ENCODE results near the gene MICU1.
A peak's percentile ranks its signal among the peaks of the same experiment; 100 is the strongest.
"Not testable (repeated sequence)": the region's sequence is repeated elsewhere in the genome, so short reads cannot be mapped to it uniquely, and the experiment has no call there.

MICU1 gene

DNA sequence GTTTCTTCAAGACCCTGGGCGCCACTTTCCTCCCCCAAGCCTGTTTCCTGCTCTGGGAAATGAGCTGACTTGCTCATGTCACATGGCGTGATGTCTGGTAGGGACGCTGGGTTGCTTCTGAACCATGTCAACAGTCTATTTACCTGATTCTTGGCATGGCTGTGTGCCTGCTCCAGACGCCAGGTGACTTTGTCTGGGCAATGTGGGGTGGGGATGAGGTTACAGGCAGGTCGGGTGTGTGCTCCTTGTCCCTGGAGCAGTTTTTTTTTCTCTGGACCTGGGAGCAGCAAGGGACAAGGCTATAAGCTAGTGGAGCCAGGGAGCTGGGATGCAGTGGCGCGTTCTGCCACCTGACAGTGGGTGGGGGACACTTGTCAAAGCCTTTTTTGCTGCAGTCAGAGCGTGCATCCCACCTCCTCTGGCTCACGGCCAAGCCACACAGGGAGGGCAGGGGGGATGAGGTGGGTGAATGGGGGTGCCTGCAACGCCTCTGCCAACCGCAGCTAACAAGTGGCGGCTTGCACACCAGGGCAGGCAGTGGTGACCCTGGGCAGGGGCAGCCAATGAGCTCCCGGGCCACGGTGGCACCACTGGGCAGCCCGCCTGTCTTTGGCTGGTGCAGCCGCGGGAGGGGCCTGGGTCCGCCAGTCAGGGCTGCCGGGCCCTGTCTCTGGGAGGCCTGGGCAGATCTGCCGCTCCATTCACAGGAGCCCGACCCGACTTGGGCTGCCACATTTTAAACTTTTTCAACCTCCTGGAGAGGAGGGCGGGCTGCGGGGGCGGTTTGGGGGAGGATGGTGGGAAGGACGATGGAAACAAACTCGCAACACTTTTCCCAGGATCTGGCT lies 294.1 kb downstream of the MICU1 start:
- no peaks in the 10 kb centered on the region for H3K27me3 Mint-ChIP-seq (ENCODE audit: low read depth, poor library complexity)
- no peaks in the 10 kb centered on the region for H3K9me3 Mint-ChIP-seq
- H3K27ac Mint-ChIP-seq: peak overlapping the region; percentile 94
- peak overlapping the region; percentile 38 for H3K4me3 Mint-ChIP-seq
- TF ChIP-seq, protein P1, sequence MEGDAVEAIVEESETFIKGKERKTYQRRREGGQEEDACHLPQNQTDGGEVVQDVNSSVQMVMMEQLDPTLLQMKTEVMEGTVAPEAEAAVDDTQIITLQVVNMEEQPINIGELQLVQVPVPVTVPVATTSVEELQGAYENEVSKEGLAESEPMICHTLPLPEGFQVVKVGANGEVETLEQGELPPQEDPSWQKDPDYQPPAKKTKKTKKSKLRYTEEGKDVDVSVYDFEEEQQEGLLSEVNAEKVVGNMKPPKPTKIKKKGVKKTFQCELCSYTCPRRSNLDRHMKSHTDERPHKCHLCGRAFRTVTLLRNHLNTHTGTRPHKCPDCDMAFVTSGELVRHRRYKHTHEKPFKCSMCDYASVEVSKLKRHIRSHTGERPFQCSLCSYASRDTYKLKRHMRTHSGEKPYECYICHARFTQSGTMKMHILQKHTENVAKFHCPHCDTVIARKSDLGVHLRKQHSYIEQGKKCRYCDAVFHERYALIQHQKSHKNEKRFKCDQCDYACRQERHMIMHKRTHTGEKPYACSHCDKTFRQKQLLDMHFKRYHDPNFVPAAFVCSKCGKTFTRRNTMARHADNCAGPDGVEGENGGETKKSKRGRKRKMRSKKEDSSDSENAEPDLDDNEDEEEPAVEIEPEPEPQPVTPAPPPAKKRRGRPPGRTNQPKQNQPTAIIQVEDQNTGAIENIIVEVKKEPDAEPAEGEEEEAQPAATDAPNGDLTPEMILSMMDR (IDR thresholded peaks at IDR 0.05): no peak
- H3K4me1 Mint-ChIP-seq: peaks cover 92% of the 10 kb centered on the region
- DNase-seq: peak; percentile 74
- H3K36me3 Mint-ChIP-seq (ENCODE audit: low read depth): peaks cover 6% of the 10 kb centered on the region

DNA sequence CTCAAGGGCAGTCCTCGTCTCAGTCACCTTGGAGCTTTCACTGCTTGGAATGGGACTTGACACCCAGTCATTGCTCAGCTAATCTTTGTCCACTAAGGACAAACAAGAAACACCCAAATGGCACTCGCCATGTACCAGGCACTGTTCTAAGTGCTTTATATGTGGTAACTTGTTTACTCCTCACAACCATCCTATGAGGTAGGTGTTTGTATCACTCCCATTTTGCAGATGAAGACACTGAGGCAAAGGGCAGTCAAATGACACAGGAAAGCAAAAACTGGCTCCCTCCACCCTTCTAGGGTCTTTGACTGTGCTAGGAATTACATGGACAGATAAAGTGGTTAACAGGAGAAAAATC lies 295.8 kb downstream of the MICU1 start:
- Mint-ChIP-seq H3K36me3 (ENCODE audit: low read depth) (peaks cover 6% of the 10 kb centered on the region), H3K4me1 (peaks cover 86% of the 10 kb centered on the region), H3K9me3 (no peaks in the 10 kb centered on the region), H3K27ac (no peak overlapping the region), H3K27me3 (ENCODE audit: low read depth, poor library complexity) (no peaks in the 10 kb centered on the region), H3K4me3 (peak overlapping the region; percentile 42)
- no peak for DNase-seq
- TF ChIP-seq, protein P1 (IDR thresholded peaks at IDR 0.05): no peak

DNA sequence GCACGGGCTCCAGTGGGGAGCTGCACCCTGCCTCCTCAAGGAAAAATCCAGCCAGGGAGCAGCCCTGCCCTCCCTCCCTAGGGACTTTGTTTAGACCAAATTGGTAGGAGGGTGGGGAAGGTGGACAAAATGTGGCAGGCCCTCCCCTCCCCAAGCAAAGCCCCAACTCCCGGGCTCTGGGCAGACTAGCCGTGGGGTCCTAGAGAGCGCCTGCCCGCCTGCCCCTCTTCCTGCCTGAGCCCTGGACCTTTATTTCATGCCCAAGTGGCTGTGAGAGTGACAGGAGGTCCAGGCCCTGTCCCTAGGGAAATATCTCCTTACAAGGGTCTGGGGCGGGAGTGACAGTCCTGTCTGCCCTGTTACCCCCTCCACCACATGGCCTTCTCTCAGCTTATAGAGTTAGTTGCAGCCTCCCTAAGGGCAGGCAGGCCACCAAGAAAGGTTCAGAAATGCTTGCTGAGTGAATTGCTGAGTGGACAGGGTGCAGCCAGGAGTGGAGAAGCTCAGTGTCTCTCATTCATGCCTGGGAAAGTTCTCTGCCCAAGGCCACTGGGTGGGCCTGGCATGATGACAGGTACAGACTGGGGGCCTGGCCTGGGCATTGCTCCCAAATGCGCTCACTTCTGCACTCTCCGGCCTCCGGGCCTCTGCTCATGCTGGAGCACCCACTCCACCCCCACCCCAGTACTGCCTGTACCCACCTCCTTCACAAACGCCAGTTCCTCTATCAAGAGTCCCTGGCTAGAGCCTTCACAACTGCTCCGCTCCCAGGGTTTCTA lies 296.4 kb downstream of the MICU1 start:
- H3K4me1 Mint-ChIP-seq: peaks cover 86% of the 10 kb centered on the region
- peaks cover 6% of the 10 kb centered on the region for H3K36me3 Mint-ChIP-seq (ENCODE audit: low read depth)
- H3K4me3 Mint-ChIP-seq: no peak overlapping the region
- H3K27ac Mint-ChIP-seq: no peak overlapping the region
- H3K27me3 Mint-ChIP-seq (ENCODE audit: low read depth, poor library complexity): no peaks in the 10 kb centered on the region
- H3K9me3 Mint-ChIP-seq: no peaks in the 10 kb centered on the region
- DNase-seq: peak; percentile 64
- TF ChIP-seq, protein P1 (IDR thresholded peaks at IDR 0.05): no peak

DNA sequence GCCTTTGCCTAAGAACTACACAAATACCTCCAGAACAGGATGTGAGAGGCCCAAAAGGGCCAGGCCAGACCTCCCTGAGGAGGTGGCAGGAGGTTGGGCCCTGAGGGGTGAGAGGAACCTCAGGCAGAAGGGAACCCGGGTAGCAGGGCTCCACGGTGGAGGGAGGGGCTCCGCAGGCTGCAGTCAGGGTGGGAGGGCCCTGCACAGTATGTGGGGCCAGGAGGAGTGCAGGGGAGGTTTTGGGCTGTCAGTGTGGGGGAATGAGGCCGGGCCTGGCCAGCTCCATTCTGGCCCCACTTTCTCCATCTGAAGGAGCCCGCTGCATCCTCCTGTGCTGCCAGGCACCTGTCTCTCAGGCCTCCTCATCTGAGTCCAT lies 297.1 kb downstream of the MICU1 start:
- TF ChIP-seq, protein P1 (IDR thresholded peaks at IDR 0.05): no peak
- peaks cover 2% of the 10 kb centered on the region for H3K36me3 Mint-ChIP-seq (ENCODE audit: low read depth)
- H3K4me1 Mint-ChIP-seq: peaks cover 86% of the 10 kb centered on the region
- DNase-seq: no peak
- no peak overlapping the region for H3K27ac Mint-ChIP-seq
- H3K27me3 Mint-ChIP-seq (ENCODE audit: low read depth, poor library complexity): no peaks in the 10 kb centered on the region
- H3K9me3 Mint-ChIP-seq: no peaks in the 10 kb centered on the region
- no peak overlapping the region for H3K4me3 Mint-ChIP-seq

DNA sequence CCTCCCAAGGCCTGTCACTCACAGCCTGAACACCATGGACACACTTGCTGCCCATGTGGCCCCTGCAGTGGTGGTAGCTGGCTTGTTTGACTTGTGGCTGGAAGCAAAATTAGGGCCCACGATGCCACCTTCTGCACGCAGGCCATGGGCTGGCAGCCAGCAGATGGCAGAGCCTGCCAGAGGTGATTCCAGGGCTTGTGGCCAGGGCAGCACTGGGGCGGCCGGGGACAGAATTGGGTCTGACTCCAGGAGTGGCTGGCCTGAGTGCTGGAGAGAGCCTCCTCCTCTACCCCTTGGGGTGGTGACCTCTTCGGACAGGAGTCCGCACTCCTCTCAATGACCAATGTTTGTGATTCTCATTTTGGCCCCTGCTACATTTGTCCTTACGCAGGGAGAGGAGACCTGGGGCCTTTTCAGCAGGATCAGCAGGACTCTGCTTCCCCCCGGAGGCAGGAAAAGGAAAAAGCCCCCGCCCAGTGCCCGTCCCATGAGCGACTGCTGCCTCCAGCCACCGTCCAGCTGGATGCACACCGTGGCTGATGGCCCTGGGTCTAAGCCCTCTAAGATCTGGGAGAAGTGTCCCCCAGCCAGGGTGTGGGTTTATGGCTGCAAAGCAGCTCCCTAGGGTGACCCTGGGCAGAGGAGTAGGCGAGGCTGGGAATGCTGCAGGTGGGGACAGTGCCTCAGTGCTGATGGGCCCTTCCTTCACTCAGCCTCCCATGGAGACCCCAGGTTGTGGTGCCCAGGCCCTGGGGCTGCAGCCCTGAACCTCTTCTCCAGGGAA lies 297.6 kb downstream of the MICU1 start:
- no peak overlapping the region for H3K4me3 Mint-ChIP-seq
- no peaks in the 10 kb centered on the region for H3K9me3 Mint-ChIP-seq
- no peaks in the 10 kb centered on the region for H3K36me3 Mint-ChIP-seq (ENCODE audit: low read depth)
- no peak overlapping the region for H3K27ac Mint-ChIP-seq
- peaks cover 86% of the 10 kb centered on the region for H3K4me1 Mint-ChIP-seq
- H3K27me3 Mint-ChIP-seq (ENCODE audit: low read depth, poor library complexity): no peaks in the 10 kb centered on the region
- peak; percentile 70 for DNase-seq
- TF ChIP-seq, protein P1 (IDR thresholded peaks at IDR 0.05): peak; percentile 52

DNA sequence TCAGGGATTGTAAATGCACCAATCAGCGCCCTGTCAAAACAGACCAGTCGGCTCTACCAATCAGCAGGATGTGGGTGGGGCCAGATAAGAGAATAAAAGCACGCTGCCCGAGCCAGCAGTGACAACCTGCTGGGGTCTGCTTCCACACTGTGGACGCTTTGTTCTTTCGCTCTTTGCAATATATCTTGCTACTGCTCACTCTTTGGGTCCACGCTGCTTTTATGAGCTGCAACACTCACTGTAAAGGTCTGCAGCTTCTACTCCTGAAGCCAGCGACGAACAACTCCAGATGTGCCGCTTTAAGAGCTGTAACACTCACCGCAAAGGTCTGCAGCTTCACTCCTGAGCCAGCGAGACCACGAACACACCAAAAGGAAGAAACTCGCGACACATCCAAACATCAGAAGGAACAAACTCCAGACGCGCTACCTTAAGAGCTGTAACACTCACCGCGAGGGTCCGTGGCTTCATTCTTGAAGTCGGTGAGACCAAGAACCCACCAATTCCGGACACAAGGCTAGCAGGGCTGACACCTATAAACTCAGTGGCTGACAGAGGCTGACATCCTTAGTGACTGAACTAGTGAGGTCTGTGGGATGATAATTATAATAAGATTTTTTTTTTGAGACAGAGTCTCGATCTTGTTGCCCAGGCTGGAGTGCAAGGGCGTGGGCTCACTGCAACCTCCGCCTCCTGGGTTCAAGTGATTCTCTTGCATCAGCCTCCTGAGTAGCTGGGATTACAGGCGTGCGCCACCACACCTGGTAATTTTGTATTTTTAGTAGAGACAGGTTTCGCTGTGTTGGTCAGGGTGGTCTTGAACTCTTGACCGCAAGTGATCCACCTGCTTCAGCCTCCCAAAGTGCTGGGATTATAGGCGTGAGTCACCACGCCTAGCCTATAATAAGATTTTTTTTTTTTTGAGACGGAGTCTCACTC lies 298.9 kb downstream of the MICU1 start:
- DNase-seq; H3K27me3 Mint-ChIP-seq (ENCODE audit: low read depth, poor library complexity); H3K36me3 Mint-ChIP-seq (ENCODE audit: low read depth); H3K9me3 Mint-ChIP-seq; H3K4me3 Mint-ChIP-seq: not testable (repeated sequence)
- peak overlapping the region; percentile 84 for H3K27ac Mint-ChIP-seq
- peaks cover 84% of the 10 kb centered on the region for H3K4me1 Mint-ChIP-seq

DNA sequence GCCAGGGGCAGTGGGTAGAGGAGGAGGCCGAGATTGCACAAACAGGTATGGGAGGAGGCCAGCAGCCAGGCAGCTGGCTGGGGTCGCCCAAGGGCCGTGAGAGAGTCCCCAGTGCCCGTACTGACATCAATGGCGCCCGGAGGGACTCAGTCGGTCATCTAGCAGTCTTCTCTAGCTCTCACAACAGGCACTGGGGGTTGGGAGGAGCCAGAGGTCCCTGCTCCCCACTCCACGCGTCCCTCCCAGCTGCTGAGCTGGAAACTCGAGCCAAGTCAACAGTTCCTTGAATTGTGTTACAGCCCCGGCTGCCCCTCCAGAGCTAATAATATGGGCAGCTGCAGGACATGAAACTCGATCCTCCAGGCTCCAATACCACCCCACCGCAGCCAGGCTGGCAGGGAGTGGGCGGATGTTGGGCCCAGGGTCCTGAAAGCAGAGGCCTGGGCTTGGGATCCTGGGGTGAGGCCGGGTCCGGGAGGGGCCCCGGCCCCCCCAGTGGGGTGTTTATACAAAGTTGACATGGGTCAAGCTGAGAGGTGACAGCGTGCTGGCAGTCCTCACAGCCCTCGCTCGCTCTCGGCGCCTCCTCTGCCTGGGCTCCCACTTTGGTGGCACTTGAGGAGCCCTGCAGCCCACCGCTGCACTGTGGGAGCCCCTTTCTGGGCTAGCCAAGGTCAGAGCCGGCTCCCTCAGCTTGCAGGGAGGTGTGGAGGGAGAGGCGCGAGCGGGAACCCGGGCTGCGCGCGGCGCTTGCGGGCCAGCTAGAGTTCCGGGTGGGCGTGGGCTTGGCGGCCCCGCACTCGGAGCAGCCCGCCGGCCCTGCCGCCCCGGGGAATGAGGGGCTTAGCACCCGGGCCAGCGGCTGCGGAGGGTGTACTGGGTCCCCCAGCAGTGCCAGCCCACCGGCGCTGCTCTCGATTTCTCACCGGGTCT lies 300.4 kb downstream of the MICU1 start:
- H3K27ac Mint-ChIP-seq: peak overlapping the region; percentile 83
- not testable (repeated sequence) for H3K9me3 Mint-ChIP-seq; H3K36me3 Mint-ChIP-seq (ENCODE audit: low read depth); H3K27me3 Mint-ChIP-seq (ENCODE audit: low read depth, poor library complexity)
- H3K4me3 Mint-ChIP-seq: peak overlapping the region; percentile 20
- DNase-seq: peak; percentile 62
- H3K4me1 Mint-ChIP-seq: peaks cover 84% of the 10 kb centered on the region
